HUDEP-2 (cell line): ENCODE measurements around the gene GIT1.

Source experiments
- DNase-seq, 76 experiments: peaks; one replicate each; lab custom pipeline; 2025; ENCODE audit not compliant: unreplicated experiment in 76 of 76; lab: John Stamatoyannopoulos, UW

Gene GIT1, protein sequence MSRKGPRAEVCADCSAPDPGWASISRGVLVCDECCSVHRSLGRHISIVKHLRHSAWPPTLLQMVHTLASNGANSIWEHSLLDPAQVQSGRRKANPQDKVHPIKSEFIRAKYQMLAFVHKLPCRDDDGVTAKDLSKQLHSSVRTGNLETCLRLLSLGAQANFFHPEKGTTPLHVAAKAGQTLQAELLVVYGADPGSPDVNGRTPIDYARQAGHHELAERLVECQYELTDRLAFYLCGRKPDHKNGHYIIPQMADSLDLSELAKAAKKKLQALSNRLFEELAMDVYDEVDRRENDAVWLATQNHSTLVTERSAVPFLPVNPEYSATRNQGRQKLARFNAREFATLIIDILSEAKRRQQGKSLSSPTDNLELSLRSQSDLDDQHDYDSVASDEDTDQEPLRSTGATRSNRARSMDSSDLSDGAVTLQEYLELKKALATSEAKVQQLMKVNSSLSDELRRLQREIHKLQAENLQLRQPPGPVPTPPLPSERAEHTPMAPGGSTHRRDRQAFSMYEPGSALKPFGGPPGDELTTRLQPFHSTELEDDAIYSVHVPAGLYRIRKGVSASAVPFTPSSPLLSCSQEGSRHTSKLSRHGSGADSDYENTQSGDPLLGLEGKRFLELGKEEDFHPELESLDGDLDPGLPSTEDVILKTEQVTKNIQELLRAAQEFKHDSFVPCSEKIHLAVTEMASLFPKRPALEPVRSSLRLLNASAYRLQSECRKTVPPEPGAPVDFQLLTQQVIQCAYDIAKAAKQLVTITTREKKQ

DNA sequence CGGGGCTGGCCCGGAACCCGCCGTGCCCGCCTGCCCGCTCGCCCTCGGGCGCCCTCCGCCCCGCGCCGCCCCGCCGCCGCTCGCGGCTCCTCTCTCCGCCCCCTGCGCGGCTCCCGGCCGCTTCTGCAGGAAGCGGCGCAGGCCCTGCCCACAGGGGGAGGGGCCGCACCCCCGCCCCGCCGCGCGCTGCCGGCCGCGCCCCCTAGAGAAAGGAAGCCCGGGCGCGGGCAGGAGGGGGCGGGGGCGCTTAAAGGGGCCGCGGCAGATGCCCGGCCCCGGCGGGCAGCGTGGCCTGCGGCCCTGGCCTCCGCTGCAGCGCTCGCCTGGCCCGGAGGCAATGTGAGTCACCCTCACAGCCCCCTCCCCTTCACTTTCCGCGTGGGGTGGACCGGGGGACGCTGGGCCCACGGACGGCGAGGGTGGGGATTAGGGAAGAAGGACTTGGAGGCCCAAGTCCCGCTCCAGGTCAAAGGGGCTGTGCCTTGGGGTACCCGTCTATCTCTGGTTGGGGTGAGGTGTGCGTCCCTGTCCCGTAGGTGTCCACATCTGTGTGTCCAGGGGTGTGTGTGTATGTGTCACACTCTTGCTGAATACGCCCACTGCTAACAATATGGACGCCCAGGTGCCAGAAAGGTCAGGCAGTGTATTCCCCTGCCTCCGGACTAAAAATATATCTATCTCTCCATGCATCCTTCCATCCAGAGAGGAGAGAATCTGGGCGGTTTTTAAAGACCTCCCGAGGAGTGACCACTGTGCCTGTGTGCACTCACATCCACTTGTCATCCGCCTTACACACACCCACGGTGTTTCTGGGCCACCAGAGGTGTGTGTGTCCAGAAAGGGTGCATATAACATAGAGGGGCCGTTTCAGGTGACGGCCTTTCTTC lies at the start of gene GIT1:
Gene GIT1, minus strand, starts transcription at position 125 of the 887 bp plus-strand sequence. CDS start 270 bp downstream, outside the sequence.
- DNase-seq, result peak in 66 of 76 experiments; percentile 10 to 82 (median 61)

GRCh38 chr17:29633886-29634285 lies 44.4 kb upstream of the GIT1 start:
- no peak for DNase-seq

DNA sequence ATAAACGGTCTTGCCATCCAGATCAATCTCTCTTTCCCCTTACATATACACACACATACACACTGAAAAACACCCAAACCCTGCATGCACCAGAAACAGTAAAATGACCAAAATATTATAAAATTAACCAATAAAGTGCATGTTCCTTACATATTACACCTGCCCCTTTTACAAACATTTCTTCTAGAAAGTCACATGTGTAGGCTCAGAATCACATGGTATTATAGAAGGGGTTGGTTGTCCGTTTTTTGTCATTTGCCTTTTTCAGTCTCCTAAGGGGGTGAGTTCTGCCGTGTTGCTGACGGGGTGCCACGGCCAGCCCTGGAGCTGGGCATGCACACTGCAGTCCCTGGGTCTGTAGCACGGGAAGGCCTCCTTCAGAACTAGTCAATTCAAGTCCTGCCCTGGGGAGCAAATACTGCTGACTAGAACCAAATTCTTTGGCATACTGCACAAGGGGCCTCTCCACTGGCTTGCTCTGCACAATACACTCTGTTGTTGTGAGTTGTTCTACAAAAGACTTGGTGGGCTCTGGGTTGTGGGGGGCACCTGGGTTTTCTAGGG lies 41.3 kb upstream of the GIT1 start:
- no peak for DNase-seq

- DNase-seq, result no peak
Measured at GRCh38 chr17:29629839-29630238, 40.4 kb upstream of the GIT1 start.

GRCh38 chr17:29628644-29629043 lies 39.2 kb upstream of the GIT1 start:
- no peak for DNase-seq

DNA sequence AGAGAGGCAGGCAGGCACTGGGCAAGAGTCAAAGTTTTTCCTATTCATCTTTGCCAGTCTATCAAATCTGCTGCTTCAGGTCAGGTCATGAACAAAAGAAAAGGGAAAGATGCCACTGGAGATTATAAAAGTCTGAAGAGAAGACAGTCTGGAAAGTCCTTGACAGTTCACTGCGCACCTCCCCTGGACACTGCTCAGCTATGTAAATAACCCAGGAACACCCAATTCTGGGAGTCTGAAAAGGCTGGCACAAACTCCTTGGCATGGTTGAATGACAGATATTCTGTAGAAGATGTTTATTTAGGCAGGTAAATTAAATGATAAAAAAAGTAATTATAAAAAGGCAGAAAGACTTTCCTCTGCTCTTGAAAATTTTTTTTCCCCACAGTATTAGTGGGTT lies 38.5 kb upstream of the GIT1 start:
- DNase-seq, result no peak

- DNase-seq, result peak in 8 of 76 experiments; percentile 10 to 25 (median 18)
Measured at GRCh38 chr17:29625037-29625750, 35.7 kb upstream of the GIT1 start.

- no peak for DNase-seq
Measured at GRCh38 chr17:29624586-29624985, 35.1 kb upstream of the GIT1 start.

DNA sequence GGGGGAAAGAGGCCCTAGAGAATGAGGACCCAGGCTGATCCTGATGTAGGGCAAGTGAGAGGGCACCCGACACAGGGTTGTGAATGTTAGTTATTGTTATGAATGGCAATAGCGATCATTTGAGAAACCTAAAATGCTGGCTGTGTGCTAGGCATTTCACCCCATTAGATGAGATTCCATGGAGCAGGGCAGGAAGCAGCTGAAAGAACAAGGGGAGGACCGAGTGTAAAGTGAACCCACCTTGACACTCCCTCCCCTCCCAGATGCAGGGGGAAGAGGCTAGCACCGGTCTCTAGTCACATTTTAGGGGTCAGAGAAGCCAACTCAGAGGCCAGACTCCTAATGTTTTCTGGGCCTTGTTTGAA lies 33.8 kb upstream of the GIT1 start:
- no peak for DNase-seq

DNA sequence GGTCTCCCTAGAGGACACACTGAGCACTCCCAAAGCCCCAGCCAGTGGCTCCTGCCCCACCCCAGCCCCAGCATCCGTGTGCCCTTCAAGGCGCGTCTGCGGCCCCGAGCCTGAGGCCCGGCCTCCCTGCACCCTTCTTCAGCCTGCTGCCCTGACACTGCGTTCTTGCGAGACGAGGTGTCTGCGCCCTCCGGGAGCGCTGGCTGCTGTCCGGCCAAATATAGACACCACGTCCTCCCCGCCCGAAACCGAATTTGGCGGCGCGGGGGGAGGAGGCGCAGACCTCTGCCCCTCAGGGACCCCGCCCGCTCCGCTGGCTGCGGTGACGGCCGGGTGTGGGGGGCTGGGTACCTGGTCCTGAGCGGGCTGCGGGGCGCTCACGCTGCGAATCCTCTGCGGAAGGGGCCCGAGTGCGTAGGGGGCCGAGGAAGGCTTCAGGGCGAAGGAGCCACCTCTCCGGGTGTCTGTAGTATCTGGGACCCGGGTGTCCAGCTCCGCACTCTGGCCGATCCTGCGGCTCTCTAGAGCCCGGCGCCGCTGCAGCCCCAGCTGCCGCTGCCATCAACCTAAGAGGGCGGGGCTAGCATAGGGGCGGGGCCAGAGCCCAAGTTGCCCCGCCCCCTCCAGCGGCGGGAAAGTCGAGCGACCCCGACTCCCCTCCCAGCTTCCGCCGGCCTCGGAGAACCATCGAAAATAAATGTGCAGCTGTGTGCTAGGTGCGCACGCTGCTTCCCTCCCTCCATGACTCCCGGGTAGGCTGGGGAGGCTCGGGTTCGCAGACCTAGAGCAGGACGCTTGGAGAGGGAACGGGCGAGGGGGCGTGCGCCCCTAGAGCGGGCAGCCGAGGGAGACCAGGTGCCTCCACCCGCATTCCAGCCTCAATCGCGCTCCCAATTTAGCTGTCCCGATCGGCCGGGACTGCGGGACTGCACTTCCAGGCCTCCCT lies 33.2 kb upstream of the GIT1 start, which contains the start of gene CORO6:
Gene CORO6, minus strand, starts transcription at position 576 of the 946 bp plus-strand sequence. CDS start 1,491 bp downstream, outside the sequence.
- peak in 36 of 76 experiments; percentile 2 to 54 (median 27) for DNase-seq

DNA sequence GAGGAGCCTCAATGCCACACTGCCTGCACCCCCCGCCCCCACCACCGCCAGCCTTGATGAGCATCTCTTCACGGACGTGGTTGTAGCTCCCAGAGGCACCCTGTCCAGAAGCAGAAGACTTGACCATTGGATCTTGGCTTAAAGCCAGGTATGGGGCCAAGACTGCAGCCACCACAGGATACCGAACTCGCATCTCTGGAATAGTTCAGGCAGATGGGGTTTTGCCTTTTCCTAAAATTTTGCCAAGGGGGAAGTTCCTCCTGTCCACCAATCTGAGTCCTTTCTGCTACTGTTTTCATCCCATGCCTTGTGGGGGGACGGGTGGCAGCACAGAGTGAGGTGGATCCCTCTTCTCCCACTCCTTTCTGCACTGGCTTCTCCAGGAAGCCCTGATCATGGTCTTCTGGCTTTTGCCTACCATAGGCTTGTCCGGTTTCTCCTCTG lies 32.3 kb upstream of the GIT1 start:
- no peak for DNase-seq

GRCh38 chr17:29620779-29621500 lies 31.5 kb upstream of the GIT1 start:
- no peak for DNase-seq

GRCh38 chr17:29620271-29620670 lies 30.8 kb upstream of the GIT1 start:
- DNase-seq, result no peak

DNA sequence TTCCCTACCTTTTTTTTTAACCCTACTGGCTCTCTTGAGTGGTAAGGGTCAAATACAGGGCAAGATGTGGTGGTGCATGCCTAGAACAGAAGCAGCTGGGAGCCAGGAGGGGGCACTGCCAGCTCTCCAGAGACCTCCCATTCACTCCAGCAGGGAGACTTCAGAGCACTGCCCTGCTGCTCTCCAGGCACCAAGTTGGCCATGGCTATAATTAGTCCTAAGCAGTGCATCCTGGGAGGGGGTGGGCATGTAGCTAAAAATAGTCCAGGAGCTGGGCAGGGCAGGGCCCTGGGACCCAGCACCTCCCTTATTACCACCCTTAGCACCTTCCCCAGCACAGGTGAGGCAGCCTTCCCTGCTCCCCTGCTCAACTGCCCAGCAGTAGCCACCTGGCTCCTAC lies 29.8 kb upstream of the GIT1 start:
- DNase-seq, result peak in 21 of 76 experiments; percentile 4 to 44 (median 21)

GRCh38 chr17:29618272-29619065 lies 29.0 kb upstream of the GIT1 start:
- no peak for DNase-seq

GRCh38 chr17:29617481-29618271 lies 28.2 kb upstream of the GIT1 start:
- peak in 69 of 76 experiments; percentile 14 to 82 (median 61) for DNase-seq
